K562 (cell line): ENCODE data around the gene NEDD4. TPM values are rescaled to one million over a fixed set of nuclear protein-coding genes. Genes with fewer than 3 reads are reported as not detected.

Source experiments
- ATAC-seq: fragments of 200-7000 bp; cut with Tn5 transposase; 3 replicates; pipeline ENCODE4 v1.9.1; 2020; ENCODE audit warnings: moderate library complexity
- BruUV-seq: library from RNA; stranded (reverse); fragments of 400-500 nt; replicated peaks from 2 replicates; lab custom pipeline; 2021; lab: Mats Ljungman, UMichigan
- CTCF ChIA-PET: fragments of 300-600 bp; formaldehyde crosslinking; extraction: SDS; loops from one replicate; lab custom pipeline; 2021; ENCODE audit warnings: low intra/inter-chr PET ratio; lab: Yijun Ruan, JAX
- POLR2A ChIA-PET: fragments of 300-600, 350-650 bp; sonication (Branson Sonifier 250); formaldehyde crosslinking; extraction: SDS; loops from one replicate; lab custom pipeline; 2021; ENCODE audit warnings: antibody characterized with exemption, inconsistent platforms; lab: Yijun Ruan, JAX
- DNase-seq, 4 experiments: peaks; one replicate each; pipeline versions ENCODE4 v3.0.0 to v3.0.0-alpha.2; 2011 to 2018; ENCODE audit warnings: low spot score in 3 of 4, mixed read lengths in 3 of 4; ENCODE audit errors: extremely low read depth in 1 of 4
- FAIRE-seq: peaks from 2 replicates; lab custom pipeline; 2011; peaks lifted over from hg19 to GRCh38; lab: Jason Lieb, UNC
- H2AFZ ChIP-seq: 2 replicates; pipeline ENCODE4 v1.6.0; 2011; ENCODE audit warnings: low read depth, low read length, control low read depth, inconsistent platforms
- H3K27ac ChIP-seq: fragments of 200-600 bp; 3 replicates; pipeline ENCODE4 v1.8.0; 2011; ENCODE audit warnings: low read depth, mild to moderate bottlenecking, control low read depth, inconsistent platforms, low read length, moderate library complexity, mixed read lengths; ENCODE audit errors: extremely low read depth
- H3K27me3 ChIP-seq, 2 experiments: fragments of 300-600 bp in 1 of 2; 2 replicates in 1 of 2; 3 replicates in 1 of 2; pipeline versions ENCODE4 v1.6.0 to v1.8.0; 2011; ENCODE audit warnings: inconsistent platforms in 2 of 2, low read length in 2 of 2, mild to moderate bottlenecking in 1 of 2, mixed read lengths in 1 of 2, moderate library complexity in 1 of 2; ENCODE audit not compliant: control insufficient read depth in 2 of 2, insufficient read depth in 2 of 2
- H3K36me3 ChIP-seq: fragments of 300-600 bp; 3 replicates; pipeline ENCODE4 v1.8.0; 2011; ENCODE audit warnings: mild to moderate bottlenecking, low read length, inconsistent platforms; ENCODE audit not compliant: control insufficient read depth, insufficient read depth
- H3K4me1 ChIP-seq, 2 experiments: fragments of 200-600 bp in 1 of 2; replicated peaks in 1 of 2; 2 replicates in 1 of 2; 3 replicates in 1 of 2; pipeline versions ENCODE4 v1.5.1 to v1.8.0; 2011; ENCODE audit warnings: inconsistent platforms in 2 of 2, low read length in 2 of 2, mild to moderate bottlenecking in 1 of 2, mixed read lengths in 1 of 2, moderate library complexity in 1 of 2; ENCODE audit not compliant: control insufficient read depth in 2 of 2, insufficient read depth in 2 of 2
- H3K4me2 ChIP-seq: 2 replicates; pipeline ENCODE4 v1.6.1; 2011; ENCODE audit warnings: low read length, control low read depth, inconsistent platforms, mixed read lengths; ENCODE audit not compliant: insufficient read depth
- H3K4me3 ChIP-seq: fragments of 200-600 bp; sonication (generic), shearing (Covaris generic); 2 replicates; pipeline ENCODE4 v1.5.1; 2016; ENCODE audit warnings: control low read depth, inconsistent platforms
- H3K79me2 ChIP-seq: fragments of 200-600 bp; 3 replicates; pipeline ENCODE4 v1.8.0; 2011; ENCODE audit warnings: low read length, inconsistent platforms; ENCODE audit not compliant: control insufficient read depth, insufficient read depth
- H3K9ac ChIP-seq, 2 experiments: 2 replicates each; pipeline versions ENCODE4 v1.6.0 to v1.6.1; 2011; ENCODE audit warnings: low read depth in 2 of 2, low read length in 2 of 2, control low read depth in 1 of 2, inconsistent platforms in 1 of 2, mild to moderate bottlenecking in 1 of 2, mixed read lengths in 1 of 2; ENCODE audit not compliant: insufficient read depth in 1 of 2
- H3K9me1 ChIP-seq: one replicate; pipeline ENCODE4 v1.6.0; 2011; ENCODE audit warnings: inconsistent platforms, mild to moderate bottlenecking, low read length, moderate library complexity; ENCODE audit not compliant: control insufficient read depth, insufficient read depth
- H3K9me3 ChIP-seq: replicated peaks from 2 replicates; pipeline ENCODE4 v1.5.1; 2011; ENCODE audit warnings: low read depth, low read length, inconsistent platforms; ENCODE audit not compliant: control insufficient read depth, insufficient read depth
- H4K20me1 ChIP-seq: replicated peaks from 2 replicates; pipeline ENCODE4 v1.6.1; 2011; ENCODE audit warnings: low read length, inconsistent platforms, mixed read lengths; ENCODE audit not compliant: control insufficient read depth, insufficient read depth
- L3MBTL2 ChIP-seq: fragments of 450-650 bp; IDR thresholded peaks from 2 replicates; pipeline ENCODE4 v1.6.1; 2016; ENCODE audit warnings: mild to moderate bottlenecking, moderate library complexity
- MAZ ChIP-seq, 2 experiments: fragments of 450-650 bp in 1 of 2; sonication (generic) in 1 of 2; formaldehyde crosslinking; IDR thresholded peaks in 1 of 2; conservative IDR thresholded peaks in 1 of 2; 2 replicates each; pipeline versions ENCODE4 v1.4.0 to v1.5.0; 2020; ENCODE audit warnings: mild to moderate bottlenecking in 1 of 2, missing genetic modification reagents in 1 of 2
- WGBS: fragments of 100-300 bp; shearing (Covaris generic); methylation state at CpG from one replicate; pipeline ENCODE4 v1.1.6; 2016; ENCODE audit warnings: low coverage, mixed read lengths; ENCODE audit not compliant: insufficient coverage; ENCODE audit errors: missing lambda C conversion rate; 5-methylcytosine and 5-hydroxymethylcytosine counted together
- in situ Hi-C: fragments of 300-500 bp; cut with MboI; formaldehyde crosslinking; loops from 4 replicates; pipeline ENCODE4 v1.15.0; 2018; ENCODE audit warnings: inconsistent platforms, mixed read lengths
- intact Hi-C: fragments of 100-400 bp; cut with micrococcal nuclease; formaldehyde crosslinking; loops from 2 replicates; pipeline ENCODE4 v1.14.2; 2022
- polyA plus RNA-seq, 8 experiments: library from polyadenylated mRNA; depleted of rRNA in 4 of 8; stranded (reverse) in 5 of 8; unstranded in 3 of 8; fragments of >200 nt; fragmentation: Nextera tagmentation in 2 of 8; fragmentation: Illumina TruSeq in 1 of 8; extraction: Ambion mirVana in 2 of 8; extraction: Trizol in 1 of 8; gene quantifications; 2 replicates each; pipeline versions ENCODE4 v1.2.1 to v1.2.3, GENCODE V29; 2011 to 2014; ENCODE audit warnings: inconsistent platforms in 1 of 8, missing spikeins in 1 of 8
- total RNA-seq, 7 experiments: library from RNA; depleted of rRNA in 6 of 7; stranded (reverse); fragments of >200 nt in 6 of 7; fragmentation: Illumina TruSeq in 2 of 7; extraction: Trizol in 2 of 7; gene quantifications; 2 replicates each; pipeline versions ENCODE4 v1.2.1 to v1.2.3, GENCODE V29; 2011 to 2021; ENCODE audit warnings: low replicate concordance in 1 of 7
- TF ChIP-seq, protein P1 (sequence below): fragments of 200-800 bp; sonication (Bioruptor generic); IDR thresholded peaks from 2 replicates; pipeline ENCODE4 v1.6.1; 2017; ENCODE audit warnings: missing genetic modification characterization, missing compliant biosample characterization

The NEDD4 gene
- total and polyA plus RNA-seq, 9 of the 15 experiments (the other 6 are each of a cell fraction or from before 2014, with no cell fraction given), result 7.2 to 23.7 (median 17.3) TPM

DNA sequence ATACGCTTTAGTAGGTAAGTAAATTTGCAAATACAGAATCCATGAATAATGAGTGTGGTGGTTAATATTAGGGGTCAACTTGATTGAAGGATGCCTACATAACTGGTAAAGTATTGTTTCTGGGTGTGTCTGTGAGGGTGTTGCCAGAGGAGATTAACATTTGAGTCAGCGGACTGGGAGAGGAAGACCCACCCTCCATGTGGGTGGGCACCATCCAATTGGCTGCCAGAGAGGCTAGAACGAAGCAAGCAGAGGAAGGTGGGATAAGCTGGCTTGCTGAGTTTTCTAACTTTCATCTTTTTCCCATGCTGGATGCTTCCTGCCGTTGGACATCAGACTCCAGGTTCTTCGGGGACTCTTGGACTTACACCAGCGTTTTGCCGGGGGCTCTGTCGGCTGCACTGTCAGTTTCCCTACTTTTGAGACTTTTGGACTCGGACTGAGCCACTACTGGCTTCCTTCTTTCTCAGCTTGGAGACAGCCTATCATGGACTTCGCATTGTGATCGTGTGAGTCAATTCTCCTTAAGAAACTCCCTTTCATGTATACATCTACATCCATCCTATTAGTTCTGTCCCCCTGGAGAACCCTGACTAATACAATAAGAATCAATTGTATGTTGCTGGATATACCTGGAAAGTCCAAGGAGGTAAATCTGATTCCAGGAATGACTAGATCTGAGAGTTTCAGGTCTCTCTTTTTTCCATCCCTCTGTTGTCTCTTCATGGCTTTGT lies 25.8 kb upstream of the NEDD4 start:
- H3K4me2 ChIP-seq, result peak overlapping the region; percentile 59
- no peak for FAIRE-seq
- CTCF ChIA-PET, result no interaction called here

More for the DNA sequence above, 25.8 kb upstream of the NEDD4 start:
- ATAC-seq, result no peak
- peak overlapping the region; percentile 56; the same call in 1 of the 2 replicates for H2AFZ ChIP-seq
- peak; percentile 16; the same call in 1 of the 2 replicates for TF ChIP-seq L3MBTL2
- 0 out of 4 replicates have a peak, but pooled peaks of 1 of the 2 experiments have one; percentile 12 for TF ChIP-seq MAZ (CRISPR knock-in tag; conservative IDR thresholded peaks at IDR 0.05 in 1 of 2, IDR thresholded peaks at IDR 0.05 in 1 of 2)
- TF ChIP-seq, protein P1, sequence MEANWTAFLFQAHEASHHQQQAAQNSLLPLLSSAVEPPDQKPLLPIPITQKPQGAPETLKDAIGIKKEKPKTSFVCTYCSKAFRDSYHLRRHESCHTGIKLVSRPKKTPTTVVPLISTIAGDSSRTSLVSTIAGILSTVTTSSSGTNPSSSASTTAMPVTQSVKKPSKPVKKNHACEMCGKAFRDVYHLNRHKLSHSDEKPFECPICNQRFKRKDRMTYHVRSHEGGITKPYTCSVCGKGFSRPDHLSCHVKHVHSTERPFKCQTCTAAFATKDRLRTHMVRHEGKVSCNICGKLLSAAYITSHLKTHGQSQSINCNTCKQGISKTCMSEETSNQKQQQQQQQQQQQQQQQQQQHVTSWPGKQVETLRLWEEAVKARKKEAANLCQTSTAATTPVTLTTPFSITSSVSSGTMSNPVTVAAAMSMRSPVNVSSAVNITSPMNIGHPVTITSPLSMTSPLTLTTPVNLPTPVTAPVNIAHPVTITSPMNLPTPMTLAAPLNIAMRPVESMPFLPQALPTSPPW, result no peak
- TF ChIP-seq, all 486 proteins: peak for 2
- Histone ChIP-seq H3K4me1 (peaks cover 0 to 5% of the 10 kb centered on the region in 2 experiments; a peak in 1 of 5 replicates), H3K4me3 (no peak overlapping the region), H3K79me2 (no peaks in the 10 kb centered on the region), H3K27me3 (no peaks in the 10 kb centered on the region; a peak in 1 of 5 replicates), H3K9ac (no peak overlapping the region), H3K9me3 (no peaks in the 10 kb centered on the region; the same call in 1 of the 2 replicates), H3K36me3 (no peaks in the 10 kb centered on the region), H4K20me1 (no peaks in the 10 kb centered on the region), H3K9me1 (no peaks in the 10 kb centered on the region), H3K27ac (no peak overlapping the region)
- POLR2A ChIA-PET, result interaction anchor here (0.7 to 1.0 kb wide), 2 partner anchors 11 to 19 kb away, joined by 3 to 4 read pairs; no protein-coding TSS in a partner anchor
- intact Hi-C loops (no loop called here), in situ Hi-C loops (no loop called here)
- DNase-seq, result no peak
- BruUV-seq, result no TSS peak
- 7% methylated on average over 11 of the region's 11 CpGs for WGBS
